HG02970 (cell line): ENCODE data around the gene DNAJC18.
"Not testable (repeated sequence)": the region's sequence is repeated elsewhere in the genome, so short reads cannot be mapped to it uniquely, and the experiment has no call there.

ENCODE experiments used
- ATAC-seq: cut with Tn5 transposase; IDR thresholded peaks from one replicate; pipeline ENCODE4 v1.9.1; 2021; ENCODE audit warnings: mild to moderate bottlenecking, moderate library complexity, moderate number of reproducible peaks; ENCODE audit not compliant: unreplicated experiment, low FRiP score

The DNAJC18 gene

DNA sequence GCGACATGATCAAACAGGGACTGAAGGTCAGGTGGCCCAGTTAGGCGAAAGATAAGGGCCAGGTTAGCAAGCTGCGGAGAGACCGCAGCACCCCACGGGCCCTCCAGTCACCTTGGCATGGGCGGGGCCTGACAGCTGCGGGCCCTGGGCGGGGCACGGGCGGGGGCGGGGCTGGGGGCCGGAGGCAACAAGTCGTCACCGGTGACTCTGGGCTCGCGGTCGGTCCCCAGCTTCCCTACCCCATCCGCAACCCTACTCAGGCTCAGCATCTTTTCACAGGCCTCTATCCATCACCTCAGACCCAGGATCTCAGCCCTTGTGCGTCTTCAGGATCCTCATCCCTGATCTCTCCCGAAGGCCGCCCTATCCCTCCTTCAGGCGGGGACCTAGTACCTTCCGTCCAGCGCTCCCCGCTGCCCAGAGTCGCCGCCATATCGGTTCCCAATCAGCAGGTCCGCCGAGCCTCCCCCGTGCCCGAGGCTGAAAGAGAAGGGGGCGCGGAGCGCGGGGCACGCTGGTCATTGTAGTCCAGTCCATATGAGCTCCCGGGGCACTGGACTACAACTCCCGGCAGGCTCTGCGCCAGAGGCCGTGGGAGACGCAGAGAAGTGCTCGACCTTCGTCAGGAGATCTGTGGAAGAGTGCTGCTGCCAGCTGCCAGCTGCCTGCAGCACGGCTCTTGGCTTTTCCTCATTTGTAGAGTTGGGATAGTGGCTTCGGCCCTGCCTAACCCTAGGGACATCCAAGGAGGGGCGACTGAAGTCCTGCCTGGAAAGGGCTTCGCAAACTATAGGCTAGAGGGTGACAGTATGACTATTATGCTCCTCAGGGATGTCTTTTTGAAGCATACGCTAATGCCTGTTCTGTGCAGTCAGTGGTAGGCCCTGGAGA, at the start of gene DNAJC18:
Gene DNAJC18 (minus strand): TSS at position 513 of the 891 bp plus-strand sequence. CDS start 80 bp downstream, at position 433.
- ATAC-seq = peak; percentile 74

DNA sequence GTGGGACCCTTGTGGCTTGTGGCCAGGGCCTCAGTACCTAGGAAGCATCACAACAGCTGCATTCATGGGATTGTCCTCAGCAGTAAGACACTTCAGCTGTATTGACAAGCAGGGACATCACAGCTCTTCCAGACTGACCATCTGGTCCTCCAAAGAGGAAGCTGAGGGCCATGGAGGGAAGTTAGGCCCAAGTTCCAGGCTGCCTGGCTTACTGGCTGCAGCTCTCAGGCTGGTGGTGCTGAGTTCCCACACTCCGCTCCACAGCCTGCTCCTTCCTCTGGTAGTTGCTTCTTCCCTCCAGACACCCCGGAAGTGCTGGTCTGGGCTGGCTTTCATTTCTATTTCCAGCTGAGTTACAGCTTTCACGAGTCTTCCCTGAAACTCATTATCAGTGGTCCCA, 48.9 kb upstream of the DNAJC18 start:
- no peak for ATAC-seq

- ATAC-seq = no peak
Measured at GRCh38 chr5:139486201-139486600, 46.9 kb upstream of the DNAJC18 start.

DNA sequence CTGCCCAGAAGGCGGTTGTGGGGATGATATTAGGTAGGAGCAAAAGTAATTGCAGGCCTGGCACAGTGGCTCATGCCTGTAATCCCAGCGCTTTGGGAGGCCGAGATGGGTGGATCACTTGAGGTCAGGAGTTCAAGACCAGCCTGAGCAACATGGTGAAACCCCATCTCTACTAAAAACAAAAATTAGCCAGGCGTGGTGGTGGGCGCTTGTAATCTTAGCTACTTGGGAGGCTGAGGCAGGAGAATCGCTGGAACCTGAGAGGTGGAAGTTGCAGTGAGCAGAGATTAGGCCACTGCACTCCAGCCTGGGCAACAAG, 43.5 kb upstream of the DNAJC18 start:
- ATAC-seq = not testable (repeated sequence)

DNA sequence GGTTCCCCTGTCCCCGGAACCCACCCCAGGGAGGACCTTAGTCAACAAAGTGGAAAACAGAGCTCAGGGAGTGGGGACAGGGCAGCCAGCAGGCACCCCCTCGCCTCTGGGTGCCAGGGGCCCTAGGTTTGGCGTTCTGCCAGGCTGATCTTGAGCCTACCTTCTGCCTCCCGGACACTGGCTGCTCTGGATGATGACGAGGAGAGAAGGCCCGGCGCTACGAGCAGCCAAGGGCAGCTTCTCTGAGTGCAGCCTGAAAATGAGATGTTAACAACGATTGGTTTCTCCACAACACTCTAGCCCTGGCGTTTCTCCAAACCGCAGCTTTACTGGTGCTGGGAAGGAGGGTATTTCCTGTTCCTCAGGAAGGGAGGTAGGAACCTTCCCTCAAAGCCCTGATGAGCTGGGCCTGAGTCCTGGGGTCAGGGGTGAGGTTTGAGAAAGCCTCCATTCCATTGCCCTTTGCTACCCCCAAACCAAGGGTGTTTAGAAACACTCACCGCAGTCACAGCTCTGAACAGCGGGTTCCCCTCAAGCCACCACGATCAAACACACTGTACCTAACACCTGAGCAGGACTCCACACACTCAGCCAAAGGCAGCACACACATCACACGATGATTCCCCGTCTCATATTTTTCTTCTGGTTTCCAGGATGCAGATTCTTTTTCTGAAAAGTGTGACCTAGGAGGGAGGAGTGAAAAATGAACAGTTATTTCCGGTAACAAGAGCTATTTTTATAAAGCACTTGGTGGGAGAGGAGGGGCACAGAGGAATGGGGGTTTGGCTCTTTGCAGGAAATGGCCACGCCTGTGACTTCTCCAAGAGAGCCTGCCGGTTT, 42.9 kb upstream of the DNAJC18 start, which contains the start of gene STING1:
Gene STING1 (minus strand): TSS at position 709 of the 840 bp plus-strand sequence. CDS start 1,054 bp downstream, outside the sequence.
- no peak for ATAC-seq

DNA sequence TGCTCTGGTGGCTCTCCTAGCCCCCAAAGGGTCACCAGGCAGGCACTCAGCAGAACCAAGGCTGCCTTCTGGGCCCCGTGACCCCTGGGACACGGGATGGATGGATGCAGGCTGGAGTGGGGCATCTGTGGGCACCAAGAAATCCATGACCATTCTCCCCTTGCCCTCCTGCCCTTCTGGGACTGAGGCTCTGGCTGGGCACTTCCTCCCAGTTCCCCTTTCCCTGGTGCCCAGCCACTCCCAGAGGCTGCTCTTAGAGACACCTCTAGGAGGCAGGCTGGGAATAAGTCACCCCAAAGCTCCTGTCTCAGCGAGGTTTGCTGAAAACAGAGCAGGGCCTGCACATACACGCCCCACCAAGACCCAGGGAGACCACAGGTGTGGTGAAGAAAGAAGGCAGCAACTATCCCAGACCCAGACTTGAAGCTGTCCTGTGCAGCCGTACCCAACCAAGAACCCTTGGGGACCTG, 42.3 kb upstream of the DNAJC18 start:
- ATAC-seq = no peak

- no peak for ATAC-seq
Measured at GRCh38 chr5:139481122-139481533, 41.8 kb upstream of the DNAJC18 start.

- ATAC-seq = not testable (repeated sequence)
Measured at GRCh38 chr5:139479729-139480128, 40.4 kb upstream of the DNAJC18 start.

GRCh38 chr5:139478657-139479423, 39.5 kb upstream of the DNAJC18 start:
- ATAC-seq = not testable (repeated sequence)

DNA sequence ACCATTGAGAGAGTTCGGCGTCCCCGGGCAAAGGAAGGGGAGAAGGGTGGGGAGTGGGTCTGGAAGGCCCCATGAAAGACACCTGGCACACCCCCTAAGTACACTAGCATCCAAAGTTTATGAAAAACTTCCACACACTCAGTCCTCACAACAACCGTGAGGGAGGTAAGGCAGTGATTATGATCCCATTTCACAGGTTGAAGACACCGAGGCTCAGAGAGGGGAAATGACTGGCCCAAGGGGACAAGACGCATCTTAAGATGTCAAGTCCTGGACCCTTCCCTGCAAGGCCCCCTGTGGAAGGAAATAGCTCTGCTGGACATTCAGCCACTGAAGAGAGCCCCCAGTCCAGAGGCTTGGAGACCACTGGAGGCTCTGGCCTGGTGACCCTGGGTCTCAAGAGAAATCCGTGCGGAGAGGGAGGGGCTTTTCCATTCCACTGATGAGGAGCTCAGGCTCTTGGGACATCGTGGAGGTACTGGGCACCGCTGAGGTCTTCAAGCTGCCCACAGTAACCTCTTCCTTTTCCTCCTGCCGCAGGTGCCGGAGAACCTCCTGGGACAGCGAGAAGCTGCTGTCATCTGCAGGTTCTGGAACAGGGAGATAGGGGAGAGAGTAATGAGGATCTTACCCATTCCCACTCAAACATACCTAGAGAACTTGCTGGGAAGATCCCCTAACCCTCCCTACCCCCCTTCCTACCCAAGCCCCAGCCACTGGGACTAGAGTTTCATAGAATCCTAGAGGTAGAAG, 36.7 kb upstream of the DNAJC18 start:
- no peak for ATAC-seq

DNA sequence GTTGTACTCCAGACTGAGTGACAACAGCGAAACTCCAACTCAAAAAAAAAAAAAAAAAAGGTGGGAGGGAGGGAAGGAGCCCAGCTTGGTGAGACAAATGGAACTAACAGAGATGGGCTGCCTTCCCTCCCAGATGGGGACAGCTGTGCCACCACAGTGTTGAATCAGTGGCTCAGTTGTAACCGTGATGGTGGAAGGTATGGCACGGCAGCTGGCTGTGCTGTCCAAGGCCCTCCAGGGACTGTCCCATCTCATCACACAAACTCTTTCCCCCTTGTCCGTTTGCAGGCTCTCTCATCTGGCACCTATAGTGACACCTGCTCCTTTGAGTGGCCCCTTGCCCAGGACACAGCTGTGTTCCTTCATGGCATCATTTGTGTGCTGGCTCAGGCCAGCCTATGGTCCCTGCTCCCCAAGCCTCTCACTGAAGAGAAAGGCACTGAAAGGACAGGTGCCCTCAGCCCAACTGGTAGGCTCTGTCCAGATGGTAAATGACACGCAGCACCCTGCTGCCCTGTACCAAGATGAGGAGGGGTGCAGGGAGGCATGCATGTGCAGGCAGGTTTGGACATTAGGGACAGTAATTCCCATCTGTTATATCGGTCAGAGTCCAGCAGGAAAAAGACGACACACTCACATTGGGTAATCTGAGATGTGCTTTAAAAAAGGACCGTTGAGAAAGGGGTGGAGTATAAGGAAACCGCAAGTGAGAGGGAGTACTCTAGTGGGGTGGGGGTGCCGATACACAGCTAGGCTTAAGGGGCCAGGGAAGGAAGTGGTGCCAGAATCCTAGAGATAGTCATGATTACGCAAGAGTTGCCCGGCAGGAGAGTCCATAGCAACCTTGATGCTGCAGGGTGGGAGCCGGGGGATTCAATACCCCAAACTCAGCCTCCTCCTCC, 35.8 kb upstream of the DNAJC18 start:
- ATAC-seq = no peak

- no peak for ATAC-seq
Measured at GRCh38 chr5:139473565-139473964, 34.2 kb upstream of the DNAJC18 start.

- no peak for ATAC-seq
Measured at GRCh38 chr5:139473105-139473504, 33.8 kb upstream of the DNAJC18 start.

- no peak for ATAC-seq
Measured at GRCh38 chr5:139472386-139473030, 33.2 kb upstream of the DNAJC18 start.

- no peak for ATAC-seq
Measured at GRCh38 chr5:139470821-139471300, 31.5 kb upstream of the DNAJC18 start, which contains the start of gene SMIM33. Gene SMIM33, plus strand, starts transcription at chr5:139471004. Its CDS starts 118 bp downstream, at chr5:139471122.

DNA sequence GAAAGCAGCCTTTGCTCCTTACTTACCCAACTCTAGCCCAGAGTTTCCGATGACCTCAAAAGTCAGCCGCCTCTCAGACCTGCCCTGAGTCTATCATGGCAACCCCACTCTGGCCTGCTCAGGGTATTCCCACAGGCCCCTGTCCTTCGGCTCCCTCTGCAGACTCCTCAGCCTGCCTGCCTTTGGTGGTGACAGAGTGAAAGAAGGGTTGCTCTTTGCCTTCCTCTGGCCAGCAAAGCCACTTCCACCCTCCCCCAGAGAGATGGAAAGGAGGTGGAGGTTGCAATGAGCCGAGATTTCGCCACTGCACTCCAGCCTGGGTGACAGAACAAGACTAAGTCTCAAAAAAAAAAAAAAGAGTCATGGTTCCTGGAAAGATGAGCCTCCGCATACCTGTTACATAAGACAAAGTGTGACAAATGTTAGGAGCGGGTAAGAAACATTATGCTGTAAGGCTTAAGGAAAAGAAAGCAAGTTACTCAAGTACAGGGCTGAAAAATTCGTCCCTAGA, 29.2 kb upstream of the DNAJC18 start:
- no peak for ATAC-seq

DNA sequence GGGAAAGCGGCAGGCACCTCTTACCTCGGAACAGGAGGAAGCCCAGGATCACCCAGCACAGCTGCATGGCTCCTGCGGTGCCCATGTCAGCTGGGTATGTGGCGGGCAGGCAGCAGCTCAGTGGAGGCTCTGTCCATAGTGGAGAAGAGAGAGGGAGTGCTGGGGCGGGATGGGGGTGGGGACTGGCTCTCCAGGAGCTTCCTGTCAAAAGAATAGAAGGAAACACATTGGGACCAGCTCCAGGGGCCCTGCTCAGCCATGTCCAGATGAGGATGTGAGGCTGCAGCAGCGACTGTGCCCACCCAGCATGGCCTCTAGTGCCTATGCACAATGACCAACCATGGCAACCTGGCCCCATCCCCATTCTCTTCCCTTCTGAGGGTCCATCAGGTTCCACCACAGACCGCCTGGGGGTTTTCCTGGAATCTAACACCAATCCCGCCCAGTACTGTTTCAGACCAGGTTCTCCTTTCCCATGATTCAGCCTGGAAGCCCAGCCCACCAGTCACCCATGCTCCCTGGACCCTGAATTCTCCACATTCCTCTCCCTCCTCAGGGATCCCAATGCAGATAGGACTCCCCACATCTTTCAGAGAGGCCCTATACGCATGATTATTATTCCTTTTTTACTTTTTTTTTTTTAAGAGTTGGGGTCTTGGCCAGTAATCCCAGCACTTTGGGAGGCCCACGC, 23.4 kb upstream of the DNAJC18 start, which contains the start of gene ECSCR:
Gene ECSCR (minus strand): TSS at position 158 of the 691 bp plus-strand sequence. CDS start 73 bp downstream, at position 85.
- no peak for ATAC-seq
